Measurements from ENCODE around the gene ZNF268.

ZNF268 gene

GRCh38 chr12:133181238-133181959, at the start of gene ZNF268:
Gene ZNF268, plus strand, starts transcription at chr12:133181495. Its CDS starts 503 bp downstream, at chr12:133181998.
- DNase-seq (ENCODE audit: low spot score), result peak; percentile 96

- DNase-seq (ENCODE audit: low spot score), result no peak
These were observed 45.5 kb upstream of the ZNF268 start for GRCh38 chr12:133135747-133136146.

GRCh38 chr12:133145981-133146380, 35.3 kb upstream of the ZNF268 start:
- DNase-seq (ENCODE audit: low spot score), result no peak

DNA sequence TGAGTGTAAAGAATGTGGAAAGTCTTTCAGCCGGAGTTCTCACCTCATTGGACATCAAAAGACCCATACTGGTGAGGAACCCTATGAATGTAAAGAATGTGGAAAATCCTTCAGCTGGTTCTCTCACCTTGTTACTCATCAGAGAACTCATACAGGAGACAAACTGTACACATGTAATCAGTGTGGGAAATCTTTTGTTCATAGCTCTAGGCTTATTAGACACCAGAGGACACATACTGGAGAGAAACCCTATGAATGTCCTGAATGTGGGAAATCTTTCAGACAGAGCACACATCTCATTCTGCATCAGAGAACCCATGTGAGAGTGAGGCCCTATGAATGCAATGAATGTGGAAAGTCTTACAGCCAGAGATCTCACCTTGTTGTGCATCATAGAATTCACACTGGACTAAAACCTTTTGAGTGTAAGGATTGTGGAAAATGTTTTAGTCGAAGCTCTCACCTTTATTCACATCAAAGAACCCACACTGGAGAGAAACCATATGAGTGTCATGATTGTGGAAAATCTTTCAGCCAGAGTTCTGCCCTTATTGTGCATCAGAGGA, 25.1 kb upstream of the ZNF268 start:
- DNase-seq (ENCODE audit: low spot score), result peak; percentile 30

GRCh38 chr12:133165776-133166175, 15.5 kb upstream of the ZNF268 start:
- peak; percentile 20 for DNase-seq (ENCODE audit: low spot score)

- no peak for DNase-seq (ENCODE audit: low spot score)
These were observed 8.8 kb upstream of the ZNF268 start for GRCh38 chr12:133172491-133172890.

DNA sequence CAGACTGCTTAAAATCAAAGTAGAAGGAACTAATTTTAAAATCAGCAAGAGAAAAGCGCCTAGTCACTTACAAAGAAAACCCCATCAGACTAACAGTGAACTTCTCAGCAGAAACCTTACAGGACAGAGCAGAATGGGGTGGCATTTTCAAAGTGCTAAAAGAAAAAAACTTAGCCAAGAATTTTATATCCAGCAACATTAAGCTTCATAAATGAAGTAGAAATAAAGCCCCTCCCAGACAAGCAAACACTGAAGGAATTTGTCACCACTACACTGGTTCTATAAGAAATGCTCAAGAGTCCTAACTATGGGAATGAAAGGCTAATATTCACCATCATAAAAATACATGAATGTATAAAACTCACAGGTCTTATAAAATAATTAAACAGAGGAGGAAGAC, 6.4 kb upstream of the ZNF268 start:
- no peak for DNase-seq (ENCODE audit: low spot score)

DNA sequence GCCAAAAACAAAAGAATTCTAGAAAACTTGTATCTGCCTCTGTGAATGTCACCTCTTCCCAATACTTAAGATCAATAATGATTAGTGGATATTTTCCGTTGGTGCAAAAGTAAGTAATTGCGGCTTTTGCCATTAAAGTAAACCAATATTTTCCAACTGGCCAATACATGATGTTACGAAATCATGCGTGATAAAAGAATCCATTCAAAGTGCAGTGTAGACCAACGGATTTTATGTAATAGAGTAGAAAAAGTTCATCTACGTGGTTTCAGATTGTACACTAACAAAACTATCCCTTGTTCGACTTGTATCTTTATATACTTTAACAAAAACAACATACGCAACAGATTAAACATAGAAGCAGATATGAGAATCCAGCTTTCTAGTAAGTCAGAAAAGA, 626 bp upstream of the ZNF268 start:
- DNase-seq (ENCODE audit: low spot score), result no peak

GRCh38 chr12:133190176-133190575, 8.9 kb downstream of the ZNF268 start:
- DNase-seq (ENCODE audit: low spot score), result no peak

GRCh38 chr12:133192847-133193246, 11.6 kb downstream of the ZNF268 start:
- DNase-seq (ENCODE audit: low spot score), result no peak

DNA sequence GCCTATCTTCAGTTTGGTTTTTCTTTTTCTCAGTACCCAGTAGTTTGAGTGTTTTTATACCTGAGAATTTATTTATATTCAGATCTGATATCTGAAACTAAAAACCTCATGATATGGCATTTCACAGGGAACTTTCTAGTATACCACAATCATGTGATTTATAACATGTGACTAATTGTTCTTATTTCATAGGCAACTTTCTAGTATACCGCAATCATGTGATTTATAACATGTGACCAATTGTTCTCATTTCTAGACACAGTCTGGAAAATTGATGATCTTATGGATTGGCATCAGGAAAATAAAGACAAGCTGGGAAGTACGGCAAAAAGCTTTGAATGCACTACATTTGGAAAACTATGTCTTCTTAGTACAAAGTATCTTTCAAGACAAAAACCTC, 20.6 kb downstream of the ZNF268 start:
- no peak for DNase-seq (ENCODE audit: low spot score)

GRCh38 chr12:133202493-133203343, 21.4 kb downstream of the ZNF268 start:
- no peak for DNase-seq (ENCODE audit: low spot score)

DNA sequence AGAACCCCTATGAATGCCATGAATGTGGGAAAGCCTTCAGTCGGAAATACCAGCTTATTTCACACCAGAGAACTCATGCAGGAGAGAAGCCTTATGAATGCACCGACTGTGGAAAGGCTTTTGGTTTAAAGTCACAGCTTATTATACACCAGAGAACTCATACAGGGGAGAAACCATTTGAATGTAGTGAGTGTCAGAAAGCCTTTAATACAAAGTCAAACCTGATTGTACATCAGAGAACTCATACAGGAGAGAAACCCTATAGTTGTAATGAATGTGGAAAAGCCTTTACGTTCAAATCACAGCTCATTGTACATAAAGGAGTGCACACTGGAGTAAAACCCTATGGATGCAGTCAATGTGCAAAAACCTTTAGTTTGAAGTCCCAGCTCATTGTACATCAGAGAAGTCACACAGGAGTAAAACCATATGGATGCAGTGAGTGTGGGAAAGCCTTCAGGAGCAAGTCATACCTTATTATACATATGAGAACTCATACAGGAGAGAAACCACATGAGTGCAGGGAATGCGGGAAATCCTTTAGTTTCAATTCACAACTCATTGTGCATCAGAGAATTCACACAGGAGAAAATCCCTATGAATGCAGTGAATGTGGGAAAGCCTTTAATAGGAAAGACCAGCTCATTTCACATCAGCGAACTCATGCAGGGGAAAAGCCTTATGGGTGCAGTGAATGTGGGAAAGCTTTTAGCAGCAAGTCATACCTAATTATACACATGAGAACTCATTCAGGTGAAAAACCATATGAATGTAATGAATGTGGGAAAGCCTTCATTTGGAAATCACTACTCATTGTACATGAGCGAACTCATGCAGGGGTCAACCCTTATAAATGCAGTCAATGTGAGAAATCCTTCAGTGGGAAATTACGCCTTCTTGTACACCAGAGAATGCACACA, 22.3 kb downstream of the ZNF268 start:
- no peak for DNase-seq (ENCODE audit: low spot score)

DNA sequence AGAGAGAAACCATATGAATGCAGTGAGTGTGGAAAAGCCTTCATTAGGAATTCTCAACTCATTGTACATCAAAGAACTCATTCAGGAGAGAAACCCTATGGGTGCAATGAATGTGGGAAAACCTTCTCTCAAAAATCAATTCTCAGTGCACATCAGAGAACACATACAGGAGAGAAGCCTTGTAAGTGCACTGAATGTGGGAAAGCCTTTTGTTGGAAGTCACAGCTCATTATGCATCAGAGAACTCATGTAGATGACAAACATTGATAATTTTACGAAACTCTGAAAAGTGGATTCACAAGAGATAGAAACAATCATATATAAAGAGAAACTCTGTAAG, 22.9 kb downstream of the ZNF268 start:
- no peak for DNase-seq (ENCODE audit: low spot score)

GRCh38 chr12:133206390-133206789, 25.1 kb downstream of the ZNF268 start:
- no peak for DNase-seq (ENCODE audit: low spot score)

GRCh38 chr12:133215724-133216123, 34.4 kb downstream of the ZNF268 start:
- no peak for DNase-seq (ENCODE audit: low spot score)

- DNase-seq (ENCODE audit: low spot score), result no peak
These were observed 35.9 kb downstream of the ZNF268 start for GRCh38 chr12:133217219-133217618.

DNA sequence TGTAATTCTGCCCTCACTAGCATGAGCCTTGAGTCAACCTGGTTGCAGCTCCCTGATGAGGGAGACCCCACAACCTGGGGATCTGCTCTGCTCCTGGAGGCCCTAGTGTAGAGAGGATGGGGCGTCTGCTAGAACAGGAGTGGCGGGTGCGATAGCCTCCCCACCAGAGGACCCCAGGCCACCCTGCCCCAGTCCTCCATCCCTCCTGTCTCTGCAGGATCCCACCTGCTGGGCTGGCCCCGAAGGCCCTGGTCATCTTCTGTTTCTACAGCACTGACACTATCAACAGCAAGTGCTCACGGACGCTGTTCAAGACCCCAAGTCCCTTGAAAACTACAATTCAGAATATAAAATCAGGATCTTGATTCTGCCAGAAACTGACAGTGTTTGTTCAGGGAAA, 39.2 kb downstream of the ZNF268 start:
- no peak for DNase-seq (ENCODE audit: low spot score)

- no peak for DNase-seq (ENCODE audit: low spot score)
These were observed 39.9 kb downstream of the ZNF268 start for GRCh38 chr12:133221241-133221640.

DNA sequence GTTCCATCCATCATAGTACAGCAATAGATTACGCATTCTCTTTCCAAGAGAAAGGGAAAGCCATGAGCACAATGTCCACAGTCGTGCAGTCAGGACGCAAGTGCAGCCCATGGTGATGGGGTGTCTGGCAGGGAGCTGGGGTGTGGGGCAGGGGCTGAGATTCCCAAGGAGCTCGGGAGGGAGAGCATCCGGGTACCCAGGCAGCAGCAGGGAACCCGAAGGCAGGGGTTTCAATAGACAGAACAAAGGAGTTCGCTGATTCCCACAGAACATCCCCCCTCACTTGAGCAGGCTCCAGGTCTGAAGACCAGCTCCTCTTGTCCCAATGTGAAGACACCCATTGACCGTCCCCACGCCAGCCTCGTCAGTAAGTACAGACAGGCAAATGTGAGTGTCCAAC, 40.9 kb downstream of the ZNF268 start:
- no peak for DNase-seq (ENCODE audit: low spot score)

- no peak for DNase-seq (ENCODE audit: low spot score)
These were observed 44.2 kb downstream of the ZNF268 start for GRCh38 chr12:133225527-133225926.

DNA sequence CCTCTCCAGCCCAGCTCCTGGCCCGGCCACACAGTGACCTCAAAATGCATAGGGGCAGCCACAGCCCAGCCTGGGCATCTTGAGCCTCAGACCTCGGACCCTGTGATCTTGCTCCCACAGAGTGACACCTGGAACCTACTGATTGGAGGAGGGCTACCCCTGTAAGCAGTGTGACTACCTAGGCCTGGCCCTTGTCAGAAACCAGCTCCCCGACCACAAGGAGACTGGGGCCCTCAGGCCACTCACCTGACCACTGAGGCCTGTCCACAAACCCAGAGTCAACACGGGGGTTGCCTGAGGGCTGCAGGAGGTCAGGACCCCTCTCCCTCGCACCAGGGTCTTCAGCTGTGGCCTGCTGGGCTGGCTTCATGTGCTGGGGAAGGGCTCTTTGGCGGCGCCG, 45.4 kb downstream of the ZNF268 start:
- no peak for DNase-seq (ENCODE audit: low spot score)
